HG03175 (cell line): ENCODE results near the gene MIP.
"Not testable (repeated sequence)": the region's sequence is repeated elsewhere in the genome, so short reads cannot be mapped to it uniquely, and the experiment has no call there.

ENCODE experiments used
- ATAC-seq: cut with Tn5 transposase; IDR thresholded peaks from one replicate; pipeline ENCODE4 v1.9.1; 2021; ENCODE audit warnings: mild to moderate bottlenecking, moderate library complexity; ENCODE audit not compliant: unreplicated experiment

MIP gene

GRCh38 chr12:56411781-56412639, 42.4 kb downstream of the MIP start:
- ATAC-seq: no peak

- no peak for ATAC-seq
Measured at GRCh38 chr12:56410768-56411167, 43.7 kb downstream of the MIP start.

GRCh38 chr12:56408799-56409417, 45.5 kb downstream of the MIP start:
- no peak for ATAC-seq

- ATAC-seq: not testable (repeated sequence)
Measured at GRCh38 chr12:56404227-56404626, 50.2 kb downstream of the MIP start.

GRCh38 chr12:56401612-56402011, 52.8 kb downstream of the MIP start:
- ATAC-seq: not testable (repeated sequence)

GRCh38 chr12:56401125-56401524, 53.3 kb downstream of the MIP start:
- not testable (repeated sequence) for ATAC-seq
